Activated T-cell treated with anti-CD3 and anti-CD28 coated beads for 48 hours (primary cell): Measurements from ENCODE around the gene TMEFF2.

Experiments used
- DNase-seq: peaks from one replicate; pipeline ENCODE4 v3.0.0-alpha.2; 2020; ENCODE audit warnings: low read depth

The TMEFF2 gene

DNA sequence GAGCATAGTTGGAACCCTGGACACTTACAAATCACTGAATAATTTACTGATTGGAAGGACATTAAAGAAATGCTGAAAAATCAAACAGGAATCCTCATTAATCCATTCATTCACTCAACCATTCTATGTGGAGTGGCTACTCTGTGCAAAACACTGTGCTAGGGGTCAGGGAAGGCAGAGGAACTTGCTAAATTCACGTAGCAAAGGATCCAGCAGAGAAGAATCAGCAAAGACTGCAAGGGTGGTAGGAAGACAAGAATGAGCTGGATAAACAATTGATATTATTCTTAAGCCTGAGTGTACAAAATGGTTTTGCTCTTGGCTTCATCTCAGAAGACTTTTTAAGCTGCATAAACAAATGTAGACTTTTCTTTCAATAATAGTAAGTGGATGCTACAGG, 183.5 kb downstream of the TMEFF2 start:
- DNase-seq: no peak

DNA sequence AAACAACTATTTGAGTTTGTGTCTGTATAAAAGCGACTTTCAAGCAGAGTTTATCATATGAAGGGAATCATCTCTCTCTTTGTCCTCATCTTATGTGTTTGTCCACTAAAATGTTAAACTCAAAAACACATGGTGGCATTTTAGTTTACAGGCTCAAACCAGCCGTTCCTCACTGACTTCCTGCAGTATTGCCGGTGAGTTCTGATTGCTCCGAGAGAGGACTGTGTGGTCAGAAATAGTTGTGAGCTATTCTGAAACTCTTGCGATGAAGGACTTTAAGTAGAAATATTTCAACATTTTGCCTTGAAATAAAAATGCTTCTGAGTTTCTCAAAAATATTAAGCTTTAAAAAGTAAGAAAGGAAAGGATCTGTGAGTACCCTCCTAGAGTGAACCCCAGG, 184.7 kb downstream of the TMEFF2 start:
- no peak for DNase-seq

DNA sequence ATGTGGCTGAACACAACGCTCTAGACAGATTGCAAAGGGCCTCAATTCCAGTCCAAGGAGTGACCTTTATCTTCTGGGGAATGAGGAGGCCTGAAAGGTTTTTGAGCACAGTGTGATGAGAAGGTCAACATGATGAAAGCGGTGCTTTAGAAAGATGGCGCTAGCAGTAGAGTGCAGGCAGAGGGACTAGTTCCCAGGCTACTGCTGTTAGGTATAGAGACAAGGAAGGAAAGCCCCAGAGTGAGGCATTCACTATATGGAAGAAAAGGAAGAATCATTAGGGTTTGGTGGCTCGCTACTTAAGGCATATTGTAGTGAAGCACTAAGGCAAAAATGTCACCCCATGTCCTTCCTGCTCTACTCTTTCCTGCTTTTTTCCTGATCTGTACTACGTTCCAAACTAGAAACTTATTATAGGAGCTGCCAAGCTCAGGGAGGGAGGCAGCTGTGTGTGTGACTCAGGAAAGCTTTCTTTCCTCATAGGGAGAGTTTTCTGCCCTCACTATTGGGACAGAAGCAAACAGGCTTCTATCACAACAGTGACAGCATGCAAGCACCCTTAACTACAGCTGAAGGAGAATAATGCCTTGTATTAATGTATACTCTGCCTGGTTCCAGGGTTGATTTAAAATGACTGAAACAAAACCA, 187.0 kb downstream of the TMEFF2 start:
- no peak for DNase-seq

DNA sequence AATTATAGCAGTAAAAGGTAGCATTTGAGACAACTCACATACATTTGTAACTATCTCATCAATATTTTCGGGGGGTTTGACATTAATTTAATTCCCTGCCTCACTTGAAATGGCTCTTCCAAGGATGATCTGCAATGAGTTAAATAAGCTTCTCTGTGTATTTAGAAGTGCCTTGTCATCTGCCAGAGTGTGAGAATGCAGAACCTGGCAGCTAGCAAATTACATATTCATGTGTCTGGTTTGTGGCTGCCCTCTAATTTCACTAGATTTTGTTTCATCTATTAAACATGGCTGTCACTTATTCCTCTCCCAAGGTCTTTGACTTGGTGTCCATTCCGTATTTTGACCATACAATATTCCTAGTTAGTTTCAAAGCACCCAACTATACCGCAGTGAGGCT, 189.5 kb downstream of the TMEFF2 start:
- DNase-seq: no peak

DNA sequence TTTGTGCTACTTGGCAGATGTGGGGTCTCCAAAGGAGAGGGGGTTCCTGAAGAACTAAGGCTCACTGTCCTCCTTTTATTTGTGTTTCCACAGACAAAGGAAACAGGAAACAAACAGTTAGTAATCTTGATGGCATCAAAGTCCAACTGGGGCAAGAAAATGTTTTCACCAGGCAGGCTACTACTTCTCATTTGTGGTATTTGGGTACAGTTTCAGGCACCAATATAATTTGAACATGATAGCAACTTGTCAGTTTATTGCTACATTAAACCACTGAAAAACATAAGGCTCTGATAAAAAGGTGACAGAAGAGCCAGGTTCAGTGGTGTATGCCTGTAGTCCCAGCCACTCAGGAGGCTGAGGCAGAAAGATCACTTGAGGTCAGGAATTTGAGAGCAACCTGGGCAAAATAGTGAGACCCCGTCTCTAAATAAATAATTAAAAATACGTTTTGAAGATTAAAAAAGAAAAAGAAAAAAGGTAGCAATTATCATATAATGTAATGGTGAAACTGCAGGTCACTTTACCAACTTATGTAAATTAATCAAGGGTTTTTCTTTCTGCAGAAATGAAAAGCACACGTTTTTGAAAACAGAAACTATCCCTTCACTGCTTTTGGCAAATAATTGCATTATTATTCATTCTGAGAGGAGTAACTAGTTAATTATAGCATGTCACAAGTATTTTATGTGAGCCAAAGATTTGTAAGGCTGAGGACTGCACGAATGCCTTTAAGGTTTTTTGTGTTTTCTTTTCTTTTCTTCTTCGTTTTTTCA, 190.4 kb downstream of the TMEFF2 start:
- no peak for DNase-seq

DNA sequence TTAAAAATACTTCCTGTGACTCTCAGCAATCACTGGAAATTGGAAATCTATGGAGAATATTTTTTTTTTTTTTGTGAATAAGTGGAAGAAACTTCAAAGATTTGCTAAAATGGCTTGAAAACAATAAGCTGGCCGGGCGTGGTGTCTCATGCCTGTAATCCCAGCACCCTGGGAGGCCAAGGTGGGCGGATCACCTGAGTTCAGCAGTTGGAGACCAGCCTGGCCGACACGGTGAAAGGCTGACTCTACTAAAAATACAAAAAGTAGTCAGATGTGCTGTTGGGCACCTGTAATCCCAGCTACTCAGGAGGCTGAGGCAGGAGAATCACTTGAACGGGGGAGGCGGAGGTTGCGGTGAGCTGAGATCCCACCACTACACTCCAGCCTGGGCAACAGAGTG, 192.3 kb downstream of the TMEFF2 start:
- DNase-seq: no peak

DNA sequence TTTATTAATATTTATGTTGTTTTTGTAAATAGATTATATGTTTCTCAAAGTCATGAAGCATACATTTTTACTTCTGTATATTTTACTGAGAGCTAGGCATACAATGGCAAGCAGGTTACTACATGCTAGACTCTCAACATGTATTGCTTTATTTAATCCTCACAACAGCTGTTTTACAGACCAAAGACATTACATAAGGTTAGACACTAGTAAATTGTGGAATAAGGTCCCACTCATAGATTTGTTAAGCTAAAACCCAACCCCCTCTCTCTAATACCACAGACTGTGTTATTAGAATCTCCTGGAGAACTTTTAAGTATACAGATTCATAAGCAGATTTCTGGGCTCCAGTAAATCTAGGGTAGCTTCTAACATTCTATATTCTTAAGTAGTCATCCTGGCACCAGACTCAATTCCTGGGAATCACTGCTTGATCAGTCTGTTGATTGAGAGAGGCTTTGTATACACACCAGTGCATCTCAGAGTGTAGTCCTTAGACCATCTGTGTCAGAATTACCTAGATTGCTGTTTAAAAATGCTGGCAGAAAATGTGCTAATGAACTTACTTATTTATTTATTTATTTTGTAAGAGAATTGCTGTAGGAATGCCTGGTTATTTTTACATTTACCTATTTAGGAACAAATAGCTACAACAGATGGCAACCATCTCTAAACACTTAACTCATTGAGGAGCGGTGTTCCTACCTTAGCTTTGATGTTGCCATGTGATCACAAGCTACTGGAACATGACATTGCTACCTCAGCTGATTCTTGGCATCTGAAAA, 194.3 kb downstream of the TMEFF2 start:
- DNase-seq: no peak

DNA sequence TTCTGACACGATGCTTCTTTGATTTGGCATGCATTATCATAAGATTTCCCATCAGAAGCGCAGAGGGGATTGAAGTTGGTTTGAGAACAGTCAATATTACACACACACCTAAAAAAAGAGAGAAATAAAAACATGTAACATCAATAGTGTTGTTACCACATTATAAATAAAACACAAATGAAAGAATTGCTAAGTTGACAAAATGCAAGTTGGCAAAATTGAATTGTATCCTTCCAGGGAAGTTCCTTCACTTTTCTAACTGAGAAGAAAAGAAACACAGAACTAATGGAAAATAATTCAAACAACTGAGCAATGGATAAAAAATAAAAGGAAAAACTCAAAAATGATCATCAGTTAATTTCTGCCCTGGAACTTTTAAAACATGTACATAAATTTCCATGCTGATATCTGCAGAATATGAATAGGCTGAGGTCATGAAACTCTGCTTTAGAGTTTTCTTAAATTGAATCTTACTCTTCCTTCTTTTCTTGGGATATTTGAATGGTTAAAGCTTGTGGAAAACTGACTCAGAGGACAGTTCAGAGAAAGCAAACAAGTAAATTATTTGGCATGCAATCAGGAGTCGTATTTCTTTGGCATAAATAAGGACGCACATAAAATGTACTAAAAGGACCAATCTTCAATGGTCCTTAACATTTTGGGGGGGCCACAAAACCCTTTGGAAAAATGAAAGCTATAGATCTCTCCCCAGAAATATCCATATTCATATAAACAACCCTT, 195.5 kb downstream of the TMEFF2 start:
- no peak for DNase-seq

DNA sequence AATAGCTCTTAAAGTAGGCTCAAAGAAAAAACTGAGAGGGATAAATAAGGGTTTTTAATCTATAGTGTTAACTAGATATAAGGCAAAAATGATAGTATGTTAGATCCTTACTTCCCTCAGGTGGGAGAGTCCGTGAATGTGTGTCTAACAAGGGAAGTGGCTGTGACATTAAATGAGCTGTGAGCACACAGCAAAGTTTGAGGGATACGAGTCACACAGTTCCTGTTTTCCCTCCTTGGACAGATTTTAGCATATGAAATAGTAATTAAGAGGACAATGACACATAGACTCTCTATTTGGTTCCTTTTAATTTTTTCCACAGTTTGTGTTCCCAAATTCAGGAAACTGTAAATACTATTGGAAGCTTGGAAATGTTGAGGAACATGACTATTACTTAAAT, 199.4 kb downstream of the TMEFF2 start:
- no peak for DNase-seq

DNA sequence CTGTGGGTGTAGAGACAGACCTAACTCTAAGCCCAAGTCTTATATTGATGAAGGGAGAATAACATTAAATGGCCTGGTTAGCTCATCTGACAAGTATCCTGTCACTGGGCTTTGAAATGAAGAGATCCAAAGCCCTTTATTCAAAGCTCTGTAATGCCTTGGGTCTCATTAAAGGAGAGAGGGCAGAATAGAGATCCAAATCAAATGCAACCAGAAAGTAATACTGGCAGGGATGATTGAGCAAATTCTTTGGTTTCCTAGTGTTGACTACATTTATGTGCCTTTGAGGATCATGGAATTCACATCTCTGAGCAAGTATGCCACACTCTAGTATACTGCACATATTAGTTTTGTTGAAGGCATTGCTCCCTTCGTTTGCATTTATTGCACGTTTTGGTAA, 200.0 kb downstream of the TMEFF2 start:
- no peak for DNase-seq

DNA sequence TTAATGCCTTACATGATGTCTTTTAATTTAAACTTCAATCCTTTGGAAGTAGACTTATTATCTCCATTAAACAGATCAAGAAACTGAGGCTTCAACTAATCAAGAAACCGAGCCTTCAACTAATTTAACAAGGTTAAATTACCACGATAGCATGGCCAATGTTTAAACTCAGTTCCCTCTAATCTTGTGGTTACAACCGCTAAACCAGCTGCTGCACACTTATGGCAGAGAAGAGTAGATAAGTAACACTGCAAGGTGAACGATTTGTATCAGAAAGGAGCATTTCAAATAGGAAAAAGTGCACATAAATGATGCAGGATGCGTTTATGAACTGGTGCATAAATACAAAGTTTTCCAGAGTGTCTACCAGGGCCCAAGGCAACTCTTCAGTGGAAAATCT, 203.3 kb downstream of the TMEFF2 start:
- DNase-seq: no peak

DNA sequence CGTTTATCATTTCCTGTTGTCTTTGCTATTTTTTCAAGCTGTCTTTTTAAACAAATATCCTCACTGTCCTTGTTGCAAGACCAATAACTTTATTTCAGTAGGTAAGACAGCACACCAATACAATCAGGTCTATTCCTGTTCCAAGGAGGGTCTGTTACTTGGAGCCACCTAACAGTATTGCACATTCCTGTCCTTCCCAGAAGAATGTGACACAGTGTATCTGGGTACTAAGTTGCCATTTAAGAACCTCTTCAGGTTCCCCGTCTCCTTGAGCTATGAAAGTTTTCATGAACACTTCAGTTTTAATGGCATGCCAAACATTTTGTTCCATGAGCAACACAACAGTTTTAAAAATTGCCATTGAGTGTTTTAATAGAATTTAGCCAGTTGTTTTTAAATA, 209.0 kb downstream of the TMEFF2 start:
- DNase-seq: no peak

DNA sequence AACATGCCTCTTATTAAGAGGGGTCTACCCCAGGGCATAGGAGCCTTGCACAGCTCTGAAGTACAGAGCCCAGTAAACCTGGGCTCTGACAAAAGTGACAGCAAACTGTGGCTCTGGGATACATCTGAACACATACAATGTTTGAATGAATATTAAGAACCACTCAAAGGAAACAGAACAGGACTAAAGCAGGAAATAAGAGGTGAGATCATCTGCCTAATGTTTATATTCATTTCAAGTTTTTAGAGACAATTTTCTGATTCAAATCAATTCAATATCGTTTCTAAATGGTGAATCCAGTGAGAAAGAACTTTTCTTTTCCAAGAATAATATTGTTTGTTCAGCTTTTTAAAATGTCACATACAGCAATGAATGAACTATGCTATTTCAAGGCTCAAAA, 211.1 kb downstream of the TMEFF2 start:
- no peak for DNase-seq

DNA sequence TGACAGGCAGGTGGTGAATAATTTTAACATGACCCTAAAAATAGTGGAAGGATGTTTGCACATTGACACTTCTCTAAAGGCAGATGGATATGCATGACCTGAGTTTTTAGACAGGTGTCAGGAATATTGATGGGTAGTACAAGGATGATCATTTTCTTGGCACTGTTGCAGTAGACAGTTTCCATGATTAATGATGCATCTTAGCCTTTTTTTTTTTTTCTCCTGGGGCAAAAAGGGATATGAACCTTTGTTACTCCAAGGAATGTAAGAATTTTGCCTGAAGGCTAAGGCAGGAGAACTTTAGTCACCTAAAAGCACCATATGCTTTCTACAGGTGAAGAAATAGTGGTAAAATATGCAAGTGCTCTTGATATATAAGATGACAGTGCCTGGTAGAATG, 211.5 kb downstream of the TMEFF2 start:
- DNase-seq: no peak

DNA sequence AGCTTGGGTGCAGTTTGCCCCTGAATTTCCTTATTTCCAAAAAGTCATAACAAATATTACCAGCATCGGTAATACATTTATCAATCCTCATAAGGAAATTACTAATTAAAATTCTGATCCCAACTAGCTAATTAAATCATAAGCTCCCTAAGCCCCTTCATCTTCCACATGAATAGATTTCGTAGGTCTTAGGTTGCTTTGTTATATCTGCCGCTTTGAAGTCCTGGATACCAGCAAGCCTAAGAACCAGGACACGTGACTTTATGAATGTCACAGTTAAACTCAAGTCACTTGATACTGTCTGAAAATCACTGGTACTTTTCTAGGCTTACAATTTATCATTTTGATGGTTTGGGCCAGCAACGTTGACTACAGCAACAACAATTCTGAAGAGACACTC, 213.0 kb downstream of the TMEFF2 start:
- no peak for DNase-seq

DNA sequence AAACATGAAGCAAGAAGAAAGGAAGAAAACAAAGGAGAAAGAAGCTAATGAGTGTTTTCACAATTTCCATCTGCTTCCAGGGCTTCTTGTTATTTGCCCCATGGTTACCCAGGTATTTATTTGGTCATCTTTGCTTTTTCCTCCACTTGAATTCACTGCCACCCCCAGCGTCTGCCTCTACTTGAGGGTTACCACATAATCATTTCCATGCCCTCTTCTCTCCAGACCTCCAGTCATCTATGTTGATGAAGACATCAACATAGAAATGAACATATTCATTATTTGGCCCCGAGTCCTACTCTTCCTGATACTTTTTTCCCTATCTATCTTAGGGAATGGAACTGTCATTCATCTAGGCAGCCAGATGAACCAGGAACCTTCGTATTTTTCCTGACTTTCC, 214.2 kb downstream of the TMEFF2 start:
- DNase-seq: no peak

DNA sequence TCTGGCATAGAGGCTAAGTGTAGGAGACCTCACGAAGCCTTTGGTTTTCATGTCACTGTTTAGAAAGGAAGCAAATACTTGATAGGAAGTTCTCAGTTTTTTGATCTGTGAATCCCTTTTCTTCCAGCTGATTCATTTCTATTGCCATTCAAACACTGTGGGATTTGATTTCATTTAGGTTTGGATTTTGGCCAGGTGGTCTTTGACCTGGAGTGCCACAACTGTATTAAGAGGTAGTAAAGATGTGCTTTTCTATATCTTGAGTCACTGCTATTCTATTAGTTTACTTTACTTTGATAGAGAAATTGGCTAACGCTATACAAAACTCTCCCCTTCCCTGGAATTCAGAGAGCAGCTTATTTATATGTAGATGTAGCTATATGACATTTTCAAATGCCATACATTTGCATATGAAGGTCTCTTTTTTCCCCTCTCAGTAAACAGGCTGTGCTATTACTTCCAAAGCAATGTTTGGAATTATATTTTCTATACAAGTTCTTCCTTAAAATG, 215.5 kb downstream of the TMEFF2 start:
- no peak for DNase-seq

DNA sequence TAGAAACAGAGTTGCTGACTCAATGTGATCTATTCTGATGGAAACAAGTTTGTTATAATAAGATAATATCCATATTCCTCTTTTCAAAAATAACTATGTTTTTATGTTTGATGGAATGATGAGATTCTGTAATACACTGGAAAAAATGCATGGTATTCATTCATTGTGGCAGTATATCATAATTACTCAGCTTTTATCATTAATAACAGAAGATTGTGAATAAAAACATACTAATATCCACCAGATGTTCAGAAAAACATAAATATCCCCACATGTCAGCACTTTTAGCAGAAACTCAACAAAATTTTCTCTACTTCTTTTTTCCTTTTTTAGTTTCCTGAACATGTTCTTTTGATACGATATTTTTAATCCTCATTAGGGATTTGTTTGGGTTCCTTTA, 217.0 kb downstream of the TMEFF2 start:
- no peak for DNase-seq

DNA sequence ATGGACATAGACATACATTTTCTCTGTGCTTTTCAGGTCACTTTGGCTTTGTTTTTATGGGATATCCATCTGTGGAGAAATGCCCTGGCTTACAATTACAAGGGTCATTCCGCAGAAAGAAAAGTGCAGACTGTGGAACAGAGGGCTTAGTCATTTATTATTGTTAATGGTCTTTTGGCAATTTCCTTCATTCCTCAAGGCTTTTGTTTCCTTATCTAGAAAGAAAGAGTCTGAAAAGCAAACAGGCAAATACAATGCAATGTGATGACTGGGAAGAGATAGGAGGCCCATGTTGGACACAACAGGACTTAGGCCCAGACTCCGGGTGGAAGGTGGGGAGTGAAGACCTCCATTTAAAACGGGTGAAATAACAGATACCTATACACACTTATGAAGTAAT, 218.3 kb downstream of the TMEFF2 start:
- DNase-seq: no peak

DNA sequence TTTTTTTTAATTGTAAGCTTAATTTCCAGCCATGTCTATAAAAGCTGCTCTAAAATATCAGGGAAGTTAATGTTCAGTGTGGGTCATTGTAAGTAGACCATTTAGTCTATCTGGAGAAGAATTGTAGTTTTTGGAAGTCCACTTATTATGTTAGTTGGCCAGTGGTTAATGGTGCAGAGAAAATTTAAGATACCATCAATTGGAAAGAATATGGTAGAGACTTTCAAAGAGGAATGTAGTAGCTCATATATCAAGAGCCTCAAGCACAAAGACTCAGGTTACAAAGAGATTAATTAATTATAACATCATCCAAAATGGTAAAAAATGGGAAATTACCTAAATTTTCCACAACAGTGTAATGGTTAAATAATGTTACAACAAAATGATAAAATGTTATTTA, 220.1 kb downstream of the TMEFF2 start:
- no peak for DNase-seq

DNA sequence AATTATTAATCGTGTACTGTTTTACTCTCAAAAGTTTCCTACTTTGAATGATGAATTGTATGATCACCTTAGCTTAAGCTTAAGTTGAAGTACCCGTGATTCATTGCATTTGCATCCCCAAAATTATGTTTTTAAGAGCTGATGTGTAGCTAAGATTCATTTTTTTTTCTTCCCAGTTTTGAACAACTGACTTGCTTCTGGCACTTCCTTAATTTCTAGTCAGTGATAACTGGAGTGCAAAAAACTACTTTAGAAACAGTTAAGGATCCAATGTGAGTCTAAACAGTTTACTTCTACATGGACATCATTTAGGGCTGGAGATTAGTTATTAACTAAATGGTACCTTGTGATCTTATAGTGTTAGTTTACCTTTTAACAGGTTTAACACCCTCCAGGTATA, 223.9 kb downstream of the TMEFF2 start:
- DNase-seq: no peak

DNA sequence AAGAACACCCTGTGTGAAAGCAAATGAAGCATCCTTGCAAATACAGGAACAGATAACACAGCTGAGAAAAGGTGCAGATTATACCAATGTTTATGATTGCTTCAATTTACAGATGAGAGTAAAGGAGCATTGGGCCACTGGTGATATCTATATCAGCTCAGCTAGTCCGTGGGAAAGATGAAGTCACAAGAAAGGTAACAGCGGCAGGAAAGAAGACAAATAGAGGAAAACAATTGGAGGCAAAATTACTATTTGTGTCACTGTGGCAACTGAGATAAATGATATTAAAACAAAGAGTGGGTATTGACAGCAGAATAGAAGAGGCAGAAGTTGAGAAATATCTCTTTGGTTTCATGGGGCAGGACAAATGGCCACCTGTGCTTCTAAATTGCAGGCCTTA, 226.6 kb downstream of the TMEFF2 start:
- no peak for DNase-seq
